ENCODE measurements around the gene UFD1. TPM values are rescaled to one million over a fixed set of nuclear protein-coding genes. Genes with fewer than 3 reads are reported as not detected.
"Not testable (repeated sequence)": the region's sequence is repeated elsewhere in the genome, so short reads cannot be mapped to it uniquely, and the experiment has no call there.

Gene UFD1
- total RNA-seq, 4 donors from 2014 or later: 4.9 to 57.2 (median 36.8) TPM

DNA sequence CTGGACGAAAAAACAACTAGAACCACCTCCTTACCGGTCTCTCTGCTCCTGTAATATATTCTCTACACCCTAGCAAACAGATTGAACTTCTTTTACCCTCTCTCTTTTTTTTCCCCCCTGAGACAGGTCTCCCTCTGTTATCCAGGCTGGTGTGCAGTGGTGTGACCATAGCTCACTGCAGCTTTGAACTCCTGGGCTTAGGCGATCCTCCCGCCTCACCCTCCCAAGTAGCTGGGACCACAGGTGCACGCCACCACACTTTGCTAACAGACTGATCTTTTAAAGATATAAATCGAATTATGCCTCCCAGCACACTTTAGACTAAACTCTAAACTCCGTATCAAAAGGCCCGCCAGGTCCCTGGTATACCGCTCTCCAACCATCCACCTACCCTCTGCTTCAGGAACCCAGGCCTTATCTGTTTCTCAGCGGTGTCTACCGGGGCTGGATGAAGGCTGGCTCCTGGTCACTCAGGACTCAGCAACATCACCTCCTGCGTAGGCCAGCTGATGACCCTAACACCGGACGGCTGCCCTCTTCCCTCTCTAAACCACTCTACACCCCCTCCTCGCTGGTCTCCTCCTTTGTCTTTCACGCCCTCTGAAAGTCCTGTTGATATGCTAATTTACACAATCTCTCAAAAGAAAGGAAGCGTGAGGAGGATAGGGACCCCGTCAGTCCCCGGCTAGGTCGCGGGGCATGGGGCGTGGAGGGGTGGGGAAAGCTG lies 32.2 kb downstream of the UFD1 start:
- Histone ChIP-seq H3K4me1 (peaks cover 16 to 23% (median 21%) of the 10 kb centered on the region in 4 donors), H3K27ac (peak overlapping the region; percentile 92 to 97 (median 96)), H3K4me3 (peak overlapping the region; percentile 66 to 95 (median 76)), H3K9me3 (no peaks in the 10 kb centered on the region), H3K36me3 (peaks cover 0 to 9% (median 0%) of the 10 kb centered on the region in 4 donors), H3K27me3 (no peaks in the 10 kb centered on the region)
- in situ Hi-C loops (cut with MboI; ENCODE audit: low pct_ligation_motif_present in 1 of 4, low pct_unique_long_range_greater_than_20kb in 1 of 4, low sequenced_read_pairs in 3 of 4) (no loop called here), intact Hi-C loops (cut with DNase I; ENCODE audit: low total_unique reads) (no loop called here)
- 16 to 23% methylated on average over 4 to 22 of the region's 22 CpGs for WGBS, 2 donors (ENCODE audit: low coverage in 1 of 2)
- TF ChIP-seq POLR2AphosphoS5 (IDR thresholded peaks at IDR 0.05) (no peak), POLR2A (IDR thresholded peaks at IDR 0.05) (no peak), EP300 (IDR thresholded peaks at IDR 0.05; ENCODE audit: low read depth) (no peak)
- TF ChIP-seq, protein P1, sequence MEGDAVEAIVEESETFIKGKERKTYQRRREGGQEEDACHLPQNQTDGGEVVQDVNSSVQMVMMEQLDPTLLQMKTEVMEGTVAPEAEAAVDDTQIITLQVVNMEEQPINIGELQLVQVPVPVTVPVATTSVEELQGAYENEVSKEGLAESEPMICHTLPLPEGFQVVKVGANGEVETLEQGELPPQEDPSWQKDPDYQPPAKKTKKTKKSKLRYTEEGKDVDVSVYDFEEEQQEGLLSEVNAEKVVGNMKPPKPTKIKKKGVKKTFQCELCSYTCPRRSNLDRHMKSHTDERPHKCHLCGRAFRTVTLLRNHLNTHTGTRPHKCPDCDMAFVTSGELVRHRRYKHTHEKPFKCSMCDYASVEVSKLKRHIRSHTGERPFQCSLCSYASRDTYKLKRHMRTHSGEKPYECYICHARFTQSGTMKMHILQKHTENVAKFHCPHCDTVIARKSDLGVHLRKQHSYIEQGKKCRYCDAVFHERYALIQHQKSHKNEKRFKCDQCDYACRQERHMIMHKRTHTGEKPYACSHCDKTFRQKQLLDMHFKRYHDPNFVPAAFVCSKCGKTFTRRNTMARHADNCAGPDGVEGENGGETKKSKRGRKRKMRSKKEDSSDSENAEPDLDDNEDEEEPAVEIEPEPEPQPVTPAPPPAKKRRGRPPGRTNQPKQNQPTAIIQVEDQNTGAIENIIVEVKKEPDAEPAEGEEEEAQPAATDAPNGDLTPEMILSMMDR (IDR thresholded peaks at IDR 0.05): no peak
- DNase-seq: peak; percentile 12

DNA sequence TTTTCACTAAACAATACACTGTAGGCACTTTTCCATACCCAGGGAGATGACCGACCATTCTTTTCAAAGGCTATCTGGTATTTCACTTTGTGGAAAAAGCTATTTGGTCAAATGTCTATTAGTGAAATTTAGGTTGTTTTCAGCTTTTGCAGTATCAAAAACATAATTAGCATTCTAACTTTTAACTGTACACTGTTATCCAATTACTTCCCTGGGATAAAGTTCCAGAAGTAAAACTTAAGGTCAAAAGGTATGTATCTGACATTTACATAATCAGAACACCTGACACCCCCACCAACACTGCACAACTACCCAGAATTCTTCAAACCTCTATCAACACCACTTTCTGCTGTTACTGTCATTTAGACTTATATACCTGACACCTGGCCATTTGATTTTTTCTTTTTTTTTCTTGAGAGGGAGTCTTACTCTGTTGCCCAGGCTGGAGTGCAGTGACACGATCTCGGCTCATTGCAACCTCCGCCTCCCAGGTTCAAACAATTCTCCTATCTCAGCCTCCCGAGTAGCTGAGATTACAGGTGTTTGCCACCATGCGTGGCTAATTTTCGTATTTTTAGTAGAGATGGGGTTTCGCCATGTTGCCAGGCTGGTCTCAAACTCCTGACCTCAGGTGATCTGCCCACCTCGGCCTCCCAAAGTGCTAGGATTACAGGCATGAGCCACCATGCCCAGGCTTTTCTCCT lies 33.6 kb downstream of the UFD1 start:
- H3K27me3 ChIP-seq; H3K36me3 ChIP-seq; H3K27ac ChIP-seq; DNase-seq; intact Hi-C loops (cut with DNase I; ENCODE audit: low total_unique reads); in situ Hi-C loops (cut with MboI; ENCODE audit: low pct_ligation_motif_present in 1 of 4, low pct_unique_long_range_greater_than_20kb in 1 of 4, low sequenced_read_pairs in 3 of 4); H3K4me3 ChIP-seq; H3K9me3 ChIP-seq: not testable (repeated sequence)
- H3K4me1 ChIP-seq: peaks cover 16 to 23% (median 21%) of the 10 kb centered on the region in 4 donors
- 93 to 94% methylated on average over 3 to 9 of the region's 9 CpGs for WGBS, 2 donors (ENCODE audit: low coverage in 1 of 2)

DNA sequence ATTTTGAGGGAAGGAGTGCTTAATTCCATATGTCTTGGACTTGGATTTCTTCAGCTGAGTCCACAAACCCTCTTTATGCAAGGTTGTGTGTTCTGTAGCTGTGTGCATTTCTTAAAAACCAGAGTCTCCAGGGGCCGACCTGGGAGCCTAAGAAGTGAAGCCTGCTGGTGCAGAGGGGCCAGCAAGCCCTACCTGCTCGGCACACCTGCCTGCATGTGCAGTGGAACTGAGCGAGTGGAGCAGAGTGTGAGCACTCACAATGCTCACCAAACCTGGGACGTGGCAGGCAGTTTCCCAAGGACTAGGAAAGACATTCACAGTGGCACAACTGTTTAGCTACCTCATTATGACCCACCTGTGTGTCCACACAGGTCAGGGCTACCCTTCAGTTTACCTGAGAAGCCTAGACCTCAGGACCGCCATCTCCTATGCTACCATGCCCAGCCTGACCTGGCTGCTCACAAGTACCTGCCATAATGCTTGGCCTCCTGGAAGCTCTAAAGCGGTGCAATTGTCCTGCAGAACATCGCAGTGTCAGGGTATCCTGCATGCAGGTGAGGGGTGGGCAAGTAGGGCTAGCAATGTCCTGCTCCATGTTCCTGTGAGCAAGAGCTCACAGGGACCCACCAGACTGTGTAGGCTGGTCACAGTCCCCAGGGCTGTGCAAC lies 35.3 kb downstream of the UFD1 start:
- Histone ChIP-seq H3K9me3 (no peaks in the 10 kb centered on the region), H3K36me3 (peaks cover 0 to 9% (median 0%) of the 10 kb centered on the region in 4 donors), H3K4me3 (no peak overlapping the region), H3K4me1 (peaks cover 16 to 21% (median 19%) of the 10 kb centered on the region in 4 donors), H3K27me3 (no peaks in the 10 kb centered on the region), H3K27ac (no peak overlapping the region)
- 82% methylated on average over 7 of the region's 7 CpGs; no CpG with 5 or more reads in 1 of the 2 donors for WGBS, 2 donors (ENCODE audit: low coverage in 1 of 2)
- in situ Hi-C loops (cut with MboI; ENCODE audit: low pct_ligation_motif_present in 1 of 4, low pct_unique_long_range_greater_than_20kb in 1 of 4, low sequenced_read_pairs in 3 of 4): no loop called here
- DNase-seq: no peak
- TF ChIP-seq, protein P1 (IDR thresholded peaks at IDR 0.05): no peak
- no peak for TF ChIP-seq POLR2A (IDR thresholded peaks at IDR 0.05)
- no peak for TF ChIP-seq EP300 (IDR thresholded peaks at IDR 0.05; ENCODE audit: low read depth)
- TF ChIP-seq POLR2AphosphoS5 (IDR thresholded peaks at IDR 0.05): no peak
- intact Hi-C loops (cut with DNase I; ENCODE audit: low total_unique reads): no loop called here

DNA sequence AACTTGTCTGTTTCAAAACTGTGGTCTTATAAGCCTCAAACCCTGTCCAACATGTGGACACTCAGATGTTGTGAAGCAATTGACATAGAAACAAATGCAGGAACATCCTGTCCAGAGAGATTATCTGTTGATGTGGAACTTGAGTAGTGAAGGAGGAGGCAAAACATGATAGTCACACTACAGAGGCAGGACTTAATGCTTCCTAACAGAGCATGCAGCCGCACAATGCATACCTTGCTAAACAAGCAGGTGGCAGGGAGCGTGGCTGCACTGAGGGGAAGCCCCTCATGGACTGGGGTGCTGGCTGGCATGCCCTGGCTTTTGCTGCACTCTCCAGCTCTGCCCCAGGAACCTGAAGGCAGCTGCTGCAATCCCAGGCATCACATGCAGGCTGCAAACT lies 36.8 kb downstream of the UFD1 start:
- in situ Hi-C loops (cut with MboI; ENCODE audit: low pct_ligation_motif_present in 1 of 4, low pct_unique_long_range_greater_than_20kb in 1 of 4, low sequenced_read_pairs in 3 of 4): no loop called here
- TF ChIP-seq EP300 (IDR thresholded peaks at IDR 0.05; ENCODE audit: low read depth) (no peak), POLR2AphosphoS5 (IDR thresholded peaks at IDR 0.05) (no peak), POLR2A (IDR thresholded peaks at IDR 0.05) (no peak)
- TF ChIP-seq, protein P1 (IDR thresholded peaks at IDR 0.05): no peak
- WGBS, 2 donors (ENCODE audit: low coverage in 1 of 2): 95% methylated on average over 2 of the region's 2 CpGs; no CpG with 5 or more reads in 1 of the 2 donors

More for the DNA sequence above, 36.8 kb downstream of the UFD1 start:
- intact Hi-C loops (cut with DNase I; ENCODE audit: low total_unique reads): no loop called here
- Histone ChIP-seq H3K4me1 (peaks cover 10 to 15% (median 12%) of the 10 kb centered on the region in 4 donors), H3K36me3 (peaks cover 0 to 9% (median 0%) of the 10 kb centered on the region in 4 donors), H3K27ac (no peak overlapping the region), H3K27me3 (no peaks in the 10 kb centered on the region), H3K9me3 (no peaks in the 10 kb centered on the region), H3K4me3 (no peak overlapping the region)
- no peak for DNase-seq
